22Rv1 (cell line): ENCODE measurements around the gene PDE4B.

Source experiments
- CTCF ChIP-seq: fragments of 450-650 bp; IDR thresholded peaks from 2 replicates; pipeline ENCODE4 v1.5.1; 2017; ENCODE audit warnings: mild to moderate bottlenecking
- ZFX ChIP-seq: fragments of 450-650 bp; IDR thresholded peaks from 2 replicates; pipeline ENCODE4 v1.6.1; 2017; ENCODE audit warnings: antibody characterized with exemption, borderline replicate concordance

GRCh38 chr1:66197120-66197519 lies 404.4 kb downstream of the PDE4B start:
- no peak for TF ChIP-seq CTCF
- TF ChIP-seq ZFX = no peak
